GM12878 (cell line): Measurements from ENCODE around the gene FAM185A. TPM values are rescaled to one million over a fixed set of nuclear protein-coding genes. Genes with fewer than 3 reads are reported as not detected.

Source experiments
- EP300 ChIP-seq, 2 experiments: fragments of 150-350 bp in 1 of 2; IDR thresholded peaks; 2 replicates each; pipeline ENCODE4 v1.6.1; 2011 to 2012; ENCODE audit warnings: low read depth in 2 of 2, low read length in 2 of 2, borderline replicate concordance in 1 of 2, improper control_type of control experiment in 1 of 2, inconsistent platforms in 1 of 2; ENCODE audit not compliant: control insufficient read depth in 1 of 2
- ESRRA ChIP-seq: IDR thresholded peaks from 2 replicates; pipeline ENCODE4 v1.6.1; 2012; ENCODE audit warnings: mild to moderate bottlenecking, low read length, improper control_type of control experiment
- EZH2 ChIP-seq: IDR thresholded peaks from 2 replicates; pipeline ENCODE4 v1.6.1; 2012; ENCODE audit warnings: low read depth, mild to moderate bottlenecking, control low read depth, inconsistent platforms, low read length, borderline replicate concordance; ENCODE audit not compliant: control insufficient read depth
- FOXM1 ChIP-seq: IDR thresholded peaks from 2 replicates; pipeline ENCODE4 v1.6.1; 2012; ENCODE audit warnings: low read depth, mild to moderate bottlenecking, inconsistent platforms, low read length, moderate library complexity
- IRF4 ChIP-seq: IDR thresholded peaks from 2 replicates; pipeline ENCODE4 v1.6.1; 2011; ENCODE audit warnings: low read depth, low read length
- KAT2A ChIP-seq: conservative IDR thresholded peaks from 2 replicates; pipeline ENCODE4 v1.6.1; 2011; ENCODE audit warnings: low read depth, low read length; ENCODE audit not compliant: control insufficient read depth
- MEF2A ChIP-seq: IDR thresholded peaks from 2 replicates; pipeline ENCODE4 v1.6.1; 2011; ENCODE audit warnings: low read depth, mild to moderate bottlenecking, low read length, moderate library complexity; ENCODE audit not compliant: insufficient read depth
- MYC ChIP-seq: IDR thresholded peaks from 2 replicates; pipeline ENCODE4 v1.6.1; 2011; ENCODE audit warnings: mild to moderate bottlenecking, low read length, moderate library complexity, inconsistent platforms; ENCODE audit not compliant: insufficient read depth, insufficient replicate concordance, insufficient read length, severe bottlenecking
- NBN ChIP-seq: fragments of 450-650 bp; IDR thresholded peaks from 2 replicates; pipeline ENCODE4 v1.6.1; 2016
- RB1 ChIP-seq: fragments of 450-650 bp; formaldehyde crosslinking; IDR thresholded peaks from 2 replicates; pipeline ENCODE4 v1.6.1; 2017; ENCODE audit warnings: mild to moderate bottlenecking, borderline replicate concordance
- SMAD5 ChIP-seq: IDR thresholded peaks from 2 replicates; pipeline ENCODE4 v1.6.1; 2016; ENCODE audit warnings: antibody characterized with exemption, low read depth
- SMC3 ChIP-seq: IDR thresholded peaks from 2 replicates; pipeline ENCODE4 v1.6.1; 2011; ENCODE audit warnings: low read length, improper control_type of control experiment, borderline replicate concordance
- SPI1 ChIP-seq: IDR thresholded peaks from 2 replicates; pipeline ENCODE4 v1.6.1; 2011; ENCODE audit warnings: low read depth, mild to moderate bottlenecking, low read length, moderate library complexity, borderline replicate concordance; ENCODE audit not compliant: insufficient read depth
- SUPT20H ChIP-seq: IDR thresholded peaks from 2 replicates; pipeline ENCODE4 v1.6.1; 2011; ENCODE audit warnings: low read depth, mild to moderate bottlenecking, low read length, moderate library complexity, borderline replicate concordance; ENCODE audit not compliant: control insufficient read depth
- TAF1 ChIP-seq: IDR thresholded peaks from 2 replicates; pipeline ENCODE4 v1.6.1; 2011; ENCODE audit warnings: mild to moderate bottlenecking, low read depth, low read length, borderline replicate concordance
- TBL1XR1 ChIP-seq: IDR thresholded peaks from 2 replicates; pipeline ENCODE4 v1.6.1; 2012; ENCODE audit warnings: low read depth, low read length, improper control_type of control experiment
- TCF3 ChIP-seq: IDR thresholded peaks from 2 replicates; pipeline ENCODE4 v1.6.1; 2012; ENCODE audit warnings: low read depth, mild to moderate bottlenecking, low read length, borderline replicate concordance; ENCODE audit not compliant: insufficient read depth
- WRNIP1 ChIP-seq: IDR thresholded peaks from 2 replicates; pipeline ENCODE4 v1.6.1; 2011; ENCODE audit warnings: low read depth, low read length, improper control_type of control experiment, borderline replicate concordance
- polyA plus RNA-seq, 11 experiments: library from polyadenylated mRNA; depleted of rRNA in 4 of 11; unstranded in 6 of 11; stranded (reverse) in 5 of 11; fragments of >200 nt; fragmentation: Nextera tagmentation in 4 of 11; fragmentation: Illumina TruSeq in 1 of 11; extraction: Ambion mirVana in 4 of 11; extraction: Trizol in 1 of 11; gene quantifications; 1 replicate in 1 of 11; 2 replicates in 10 of 11; pipeline versions ENCODE4 v1.2.1 to v1.2.3, GENCODE V29; 2011 to 2016; ENCODE audit warnings: inconsistent platforms in 2 of 11, missing spikeins in 2 of 11, low read depth in 1 of 11
- total RNA-seq, 4 experiments: library from RNA; depleted of rRNA in 3 of 4; stranded (reverse); fragments of >200 nt in 3 of 4; fragmentation: Illumina TruSeq in 1 of 4; extraction: Trizol in 1 of 4; gene quantifications; 2 replicates each; pipeline versions ENCODE4 v1.2.1 to v1.2.3, GENCODE V29; 2013 to 2021
- TF ChIP-seq, protein P1 (sequence below): IDR thresholded peaks from 2 replicates; pipeline ENCODE4 v1.6.1; 2011; ENCODE audit warnings: low read depth, low read length, improper control_type of control experiment, borderline replicate concordance
- TF ChIP-seq, protein P2 (sequence below): fragments of 450-650 bp; IDR thresholded peaks from 2 replicates; pipeline ENCODE4 v1.6.1; 2014; ENCODE audit warnings: mild to moderate bottlenecking
- TF ChIP-seq, protein P3 (sequence below): fragments of 450-650 bp; IDR thresholded peaks from 2 replicates; pipeline ENCODE4 v1.6.1; 2016; ENCODE audit warnings: mild to moderate bottlenecking, moderate library complexity, borderline replicate concordance

Gene FAM185A
- total and polyA plus RNA-seq, 10 of the 15 experiments (the other 5 are each of a cell fraction or from before 2014, with no cell fraction given): 1.9 to 12.8 (median 8.6) TPM

DNA sequence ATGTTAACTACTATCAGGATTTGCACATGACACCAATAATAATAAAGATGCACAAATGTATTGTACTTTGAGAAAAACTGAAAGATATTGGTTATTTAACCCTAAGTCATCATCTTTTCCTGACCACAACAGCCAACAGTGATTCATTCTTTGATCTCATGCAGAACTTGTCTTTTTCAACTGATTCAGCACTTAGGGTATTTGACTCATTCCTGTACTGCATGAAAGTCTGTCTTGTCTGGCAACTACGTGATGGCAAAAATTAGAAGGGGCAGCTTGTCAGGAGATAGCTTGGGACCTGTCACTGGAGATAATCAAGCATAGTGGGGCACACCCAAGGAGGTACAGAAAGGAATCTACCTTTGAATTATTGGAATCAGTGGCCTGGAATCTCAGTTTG lies 86.2 kb downstream of the FAM185A start (continued):
- no peak for TF ChIP-seq EZH2
- no peak for TF ChIP-seq SMAD5
- no peak for TF ChIP-seq RB1
- no peak for TF ChIP-seq WRNIP1
- TF ChIP-seq ESRRA: no peak
- TF ChIP-seq, protein P1, sequence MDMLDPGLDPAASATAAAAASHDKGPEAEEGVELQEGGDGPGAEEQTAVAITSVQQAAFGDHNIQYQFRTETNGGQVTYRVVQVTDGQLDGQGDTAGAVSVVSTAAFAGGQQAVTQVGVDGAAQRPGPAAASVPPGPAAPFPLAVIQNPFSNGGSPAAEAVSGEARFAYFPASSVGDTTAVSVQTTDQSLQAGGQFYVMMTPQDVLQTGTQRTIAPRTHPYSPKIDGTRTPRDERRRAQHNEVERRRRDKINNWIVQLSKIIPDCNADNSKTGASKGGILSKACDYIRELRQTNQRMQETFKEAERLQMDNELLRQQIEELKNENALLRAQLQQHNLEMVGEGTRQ: no peak
- TF ChIP-seq, protein P2, sequence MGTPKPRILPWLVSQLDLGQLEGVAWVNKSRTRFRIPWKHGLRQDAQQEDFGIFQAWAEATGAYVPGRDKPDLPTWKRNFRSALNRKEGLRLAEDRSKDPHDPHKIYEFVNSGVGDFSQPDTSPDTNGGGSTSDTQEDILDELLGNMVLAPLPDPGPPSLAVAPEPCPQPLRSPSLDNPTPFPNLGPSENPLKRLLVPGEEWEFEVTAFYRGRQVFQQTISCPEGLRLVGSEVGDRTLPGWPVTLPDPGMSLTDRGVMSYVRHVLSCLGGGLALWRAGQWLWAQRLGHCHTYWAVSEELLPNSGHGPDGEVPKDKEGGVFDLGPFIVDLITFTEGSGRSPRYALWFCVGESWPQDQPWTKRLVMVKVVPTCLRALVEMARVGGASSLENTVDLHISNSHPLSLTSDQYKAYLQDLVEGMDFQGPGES: no peak
- TF ChIP-seq SMC3: no peak
- TF ChIP-seq EP300 (IDR thresholded peaks at IDR 0.05; ENCODE audit: borderline replicate concordance in 1 of 2, control insufficient read depth in 1 of 2, low read depth in 2 of 2, low read length in 2 of 2): peak in 1 of 2 experiments; percentile 51; a peak in 2 of 4 replicates
- peak; percentile 84 for TF ChIP-seq IRF4
- no peak for TF ChIP-seq SPI1
- TF ChIP-seq, protein P3, sequence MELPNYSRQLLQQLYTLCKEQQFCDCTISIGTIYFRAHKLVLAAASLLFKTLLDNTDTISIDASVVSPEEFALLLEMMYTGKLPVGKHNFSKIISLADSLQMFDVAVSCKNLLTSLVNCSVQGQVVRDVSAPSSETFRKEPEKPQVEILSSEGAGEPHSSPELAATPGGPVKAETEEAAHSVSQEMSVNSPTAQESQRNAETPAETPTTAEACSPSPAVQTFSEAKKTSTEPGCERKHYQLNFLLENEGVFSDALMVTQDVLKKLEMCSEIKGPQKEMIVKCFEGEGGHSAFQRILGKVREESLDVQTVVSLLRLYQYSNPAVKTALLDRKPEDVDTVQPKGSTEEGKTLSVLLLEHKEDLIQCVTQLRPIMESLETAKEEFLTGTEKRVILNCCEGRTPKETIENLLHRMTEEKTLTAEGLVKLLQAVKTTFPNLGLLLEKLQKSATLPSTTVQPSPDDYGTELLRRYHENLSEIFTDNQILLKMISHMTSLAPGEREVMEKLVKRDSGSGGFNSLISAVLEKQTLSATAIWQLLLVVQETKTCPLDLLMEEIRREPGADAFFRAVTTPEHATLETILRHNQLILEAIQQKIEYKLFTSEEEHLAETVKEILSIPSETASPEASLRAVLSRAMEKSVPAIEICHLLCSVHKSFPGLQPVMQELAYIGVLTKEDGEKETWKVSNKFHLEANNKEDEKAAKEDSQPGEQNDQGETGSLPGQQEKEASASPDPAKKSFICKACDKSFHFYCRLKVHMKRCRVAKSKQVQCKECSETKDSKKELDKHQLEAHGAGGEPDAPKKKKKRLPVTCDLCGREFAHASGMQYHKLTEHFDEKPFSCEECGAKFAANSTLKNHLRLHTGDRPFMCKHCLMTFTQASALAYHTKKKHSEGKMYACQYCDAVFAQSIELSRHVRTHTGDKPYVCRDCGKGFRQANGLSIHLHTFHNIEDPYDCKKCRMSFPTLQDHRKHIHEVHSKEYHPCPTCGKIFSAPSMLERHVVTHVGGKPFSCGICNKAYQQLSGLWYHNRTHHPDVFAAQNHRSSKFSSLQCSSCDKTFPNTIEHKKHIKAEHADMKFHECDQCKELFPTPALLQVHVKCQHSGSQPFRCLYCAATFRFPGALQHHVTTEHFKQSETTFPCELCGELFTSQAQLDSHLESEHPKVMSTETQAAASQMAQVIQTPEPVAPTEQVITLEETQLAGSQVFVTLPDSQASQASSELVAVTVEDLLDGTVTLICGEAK: no peak
- TF ChIP-seq FOXM1: peak; percentile 60; the same call in 1 of the 2 replicates
- TF ChIP-seq TCF3: no peak
- 0 out of 2 replicates have a peak, but pooled peaks have one; percentile 41 for TF ChIP-seq MEF2A
- no peak for TF ChIP-seq SUPT20H
- no peak for TF ChIP-seq NBN
- TF ChIP-seq KAT2A: no peak
- no peak for TF ChIP-seq TBL1XR1
- no peak for TF ChIP-seq MYC
- TF ChIP-seq TAF1: no peak
